Adrenal gland (tissue), 12 donors: ENCODE data around the gene RAB40C. TPM values are rescaled to one million over a fixed set of nuclear protein-coding genes. Genes with fewer than 3 reads are reported as not detected.

Experiments used
- DNase-seq, 7 donors: peaks; one replicate each; pipeline ENCODE4 v3.0.0-alpha.2; 2019 to 2020
- H3K27ac ChIP-seq, 5 donors: fragments of 200-600 bp; sonication (generic) in 4 of 5; 1 replicate in 3 of 5; 2 replicates in 2 of 5; pipeline versions ENCODE4 v1.5.1 to v1.8.0; 2016 to 2020; ENCODE audit warnings: mild to moderate bottlenecking in 1 of 5
- H3K27me3 ChIP-seq: fragments of 200-600 bp; 2 replicates; pipeline ENCODE4 v1.8.0; 2021
- H3K36me3 ChIP-seq, 2 donors: fragments of 200-600 bp; replicated peaks in 1 of 2; 1 replicate in 1 of 2; 2 replicates in 1 of 2; pipeline versions ENCODE4 v1.5.1 to v1.8.0; 2018 to 2022
- H3K4me1 ChIP-seq, 2 donors: fragments of 200-600 bp; replicated peaks in 1 of 2; 1 replicate in 1 of 2; 2 replicates in 1 of 2; pipeline versions ENCODE4 v1.5.1 to v1.8.0; 2018 to 2021
- H3K4me3 ChIP-seq, 4 donors: fragments of 200-600 bp; sonication (generic) in 3 of 4; one replicate each; pipeline ENCODE4 v1.5.1; 2016 to 2018
- H3K9me3 ChIP-seq, 3 donors: fragments of 200-600 bp; sonication (generic) in 1 of 3; replicated peaks in 1 of 3; 1 replicate in 2 of 3; 2 replicates in 1 of 3; pipeline versions ENCODE4 v1.5.1 to v1.8.0; 2016 to 2021
- CTCF ChIP-seq, 6 experiments: fragments of 450-650 bp in 4 of 6; fragments of 200-600 bp in 2 of 6; sonication (generic) in 1 of 6; IDR thresholded peaks; 1 replicate in 5 of 6; 2 replicates in 1 of 6; pipeline versions ENCODE4 v1.5.1 to v1.8.0; 2016 to 2021; ENCODE audit warnings: antibody characterized with exemption in 6 of 6, mild to moderate bottlenecking in 2 of 6, moderate library complexity in 1 of 6
- POLR2A ChIP-seq, 2 donors: fragments of 450-650 bp; IDR thresholded peaks; one replicate each; pipeline ENCODE4 v1.6.1; 2017; ENCODE audit warnings: antibody characterized with exemption in 2 of 2, mild to moderate bottlenecking in 2 of 2, moderate library complexity in 1 of 2
- WGBS, 4 donors: extraction: QIAGEN DNeasy Blood & Tissue Kit in 2 of 4; methylation state at CpG; one replicate each; pipeline versions ENCODE4 v1.1.5 to v1.1.7; 2013 to 2017; 5-methylcytosine and 5-hydroxymethylcytosine counted together
- intact Hi-C, 2 donors: fragments of 100-400 bp; cut with DNase I; formaldehyde crosslinking; loops; one replicate each; pipeline versions ENCODE4 v1.14.1 to v1.15.0; 2022 to 2023
- polyA plus RNA-seq, 3 donors: library from polyadenylated mRNA; stranded (reverse); fragments of 200-250 nt in 2 of 3; fragments of 350-450 nt in 1 of 3; fragmentation: Illumina TruSeq in 1 of 3; extraction: RNeasy Lipid Tissue Mini Kit (QIAGEN cat#74804) in 1 of 3; gene quantifications; one replicate each; pipeline ENCODE4 v1.2.3, GENCODE V29; 2013 to 2014
- total RNA-seq, 9 donors: library from RNA; depleted of rRNA in 4 of 9; stranded (reverse); fragments of >200 nt in 4 of 9; fragments of 120-200 nt in 1 of 9; fragmentation: NEBNext Ultra II Directional in 1 of 9; extraction: Animal tissue kit (Norgen Biotek cat#: 25700) in 1 of 9; gene quantifications; one replicate each; pipeline versions ENCODE4 v1.1.0 to v1.2.4, GENCODE V29; 2013 to 2023
- donor health status: healthy with polysubstance abuse.
- donor health status: Bipolar disorder and iron deficiency.
- donor health status: DM: yes; HTN: yes; CAD: no.
- donor health status: DM: no; HTN: no; CAD: no.
- donor health status: DM: no; HTN: no; CAD: no.
- donor health status: DM: yes; HTN: yes; CAD: no.

RAB40C gene
- total and polyA plus RNA-seq, 12 donors: 2.3 to 36.2 (median 15.8) TPM

- WGBS, 4 donors: 0 to 21% (median 6%) methylated on average over 3 to 39 of the region's 43 CpGs
- intact Hi-C loops: no loop called here
- Histone ChIP-seq H3K4me3 (peak overlapping the region in 1 of 4 donors; percentile 32), H3K36me3 (peaks cover 0 to 5% of the 10 kb centered on the region in 2 donors), H3K27ac (peak overlapping the region; percentile 8 to 90 (median 66)), H3K9me3 (no peaks in the 10 kb centered on the region), H3K4me1 (peaks cover 12 to 13% of the 10 kb centered on the region in 2 donors), H3K27me3 (no peaks in the 10 kb centered on the region)
- peak; percentile 92 to 97 (median 96) for DNase-seq
- TF ChIP-seq POLR2A (IDR thresholded peaks at IDR 0.05): peak; percentile 49 to 83
- peak; percentile 33 to 75 (median 58) for TF ChIP-seq CTCF (IDR thresholded peaks at IDR 0.05)
Measured at GRCh38 chr16:660459-661183, 70.8 kb downstream of the RAB40C start.

- Histone ChIP-seq H3K4me1 (peaks cover 12 to 13% of the 10 kb centered on the region in 2 donors), H3K9me3 (no peaks in the 10 kb centered on the region), H3K4me3 (peak overlapping the region in 1 of 4 donors; percentile 32), H3K27me3 (no peaks in the 10 kb centered on the region), H3K27ac (peak overlapping the region in 4 of 5 donors; percentile 51 to 90 (median 70)), H3K36me3 (peaks cover 0 to 4% of the 10 kb centered on the region in 2 donors)
- TF ChIP-seq POLR2A (IDR thresholded peaks at IDR 0.05): no peak
- TF ChIP-seq CTCF (IDR thresholded peaks at IDR 0.05): no peak
- intact Hi-C loops: no loop called here
- DNase-seq: no peak
- WGBS, 4 donors: 31 to 39% (median 36%) methylated on average over 12 to 35 of the region's 35 CpGs
Measured at GRCh38 chr16:661184-661821, 71.4 kb downstream of the RAB40C start.

GRCh38 chr16:662095-662494 is 72.2 kb downstream of the RAB40C start:
- 96 to 100% (median 96%) methylated on average over 3 to 19 of the region's 19 CpGs; no CpG with 5 or more reads in 1 of the 4 donors for WGBS, 4 donors
- Histone ChIP-seq H3K27me3 (no peaks in the 10 kb centered on the region), H3K36me3 (peaks cover 0 to 4% of the 10 kb centered on the region in 2 donors), H3K27ac (no peak overlapping the region), H3K4me3 (no peak overlapping the region), H3K9me3 (no peaks in the 10 kb centered on the region), H3K4me1 (peaks cover 12 to 13% of the 10 kb centered on the region in 2 donors)
- no peak for DNase-seq
- intact Hi-C loops: no loop called here
- no peak for TF ChIP-seq POLR2A (IDR thresholded peaks at IDR 0.05)
- TF ChIP-seq CTCF (IDR thresholded peaks at IDR 0.05): no peak

- intact Hi-C loops: no loop called here
- no peak for TF ChIP-seq CTCF (IDR thresholded peaks at IDR 0.05)
- TF ChIP-seq POLR2A (IDR thresholded peaks at IDR 0.05): no peak
Measured at GRCh38 chr16:662597-662996, 72.7 kb downstream of the RAB40C start.

More at GRCh38 chr16:662597-662996, 72.7 kb downstream of the RAB40C start:
- H3K4me1 ChIP-seq: peaks cover 12 to 18% of the 10 kb centered on the region in 2 donors
- H3K36me3 ChIP-seq: peaks cover 0 to 4% of the 10 kb centered on the region in 2 donors
- no peaks in the 10 kb centered on the region for H3K9me3 ChIP-seq
- no peak for DNase-seq
- no peaks in the 10 kb centered on the region for H3K27me3 ChIP-seq
- no peak overlapping the region for H3K4me3 ChIP-seq
- WGBS, 4 donors: 90 to 96% (median 93%) methylated on average over 9 to 21 of the region's 21 CpGs
- no peak overlapping the region for H3K27ac ChIP-seq
